Activated T-helper 1 cell treated with anti-CD3 and anti-CD28 coated beads, Interleukin-12 subunit alpha, Interleukin-12 subunit beta, Interleukin-2, Interleukin-4 antibody, amounts not matched to agents 30 ng/mL and 10 ng/mL and 1 ng/mL, durations not matched to agents 14 hours and 24 hours and 36 hours (primary cell): ENCODE measurements around the gene HNF1A. TPM values are rescaled to one million over a fixed set of nuclear protein-coding genes. Genes with fewer than 3 reads are reported as not detected.

Experiments
- DNase-seq: peaks from one replicate; pipeline ENCODE4 v3.0.0; 2021; ENCODE audit warnings: low spot score
- H3K27ac Mint-ChIP-seq: one replicate; pipeline ENCODE4 v1.8.0; 2021; ENCODE audit warnings: mild to moderate bottlenecking, mixed read lengths
- H3K27me3 Mint-ChIP-seq: one replicate; pipeline ENCODE4 v1.8.0; 2022; ENCODE audit warnings: mild to moderate bottlenecking, moderate library complexity, mixed read lengths; ENCODE audit not compliant: insufficient read depth
- H3K36me3 Mint-ChIP-seq: one replicate; pipeline ENCODE4 v1.8.0; 2021; ENCODE audit warnings: low read depth, mixed read lengths
- H3K4me1 Mint-ChIP-seq: one replicate; pipeline ENCODE4 v1.8.0; 2021; ENCODE audit warnings: low read depth, mixed read lengths
- H3K4me3 Mint-ChIP-seq: one replicate; pipeline ENCODE4 v1.8.0; 2021; ENCODE audit warnings: mild to moderate bottlenecking, moderate library complexity, mixed read lengths
- H3K9me3 Mint-ChIP-seq: one replicate; pipeline ENCODE4 v1.8.0; 2021; ENCODE audit warnings: mixed read lengths
- intact Hi-C: fragments of 100-400 bp; cut with micrococcal nuclease; formaldehyde crosslinking; loops from one replicate; pipeline ENCODE4 v1.15.1; 2024
- total RNA-seq: library from RNA; stranded (reverse); gene quantifications from 2 replicates; pipeline ENCODE4 v1.2.3, GENCODE V29; 2022

Gene HNF1A
- total RNA-seq, 1 donor from 2014 or later = not detected

DNA sequence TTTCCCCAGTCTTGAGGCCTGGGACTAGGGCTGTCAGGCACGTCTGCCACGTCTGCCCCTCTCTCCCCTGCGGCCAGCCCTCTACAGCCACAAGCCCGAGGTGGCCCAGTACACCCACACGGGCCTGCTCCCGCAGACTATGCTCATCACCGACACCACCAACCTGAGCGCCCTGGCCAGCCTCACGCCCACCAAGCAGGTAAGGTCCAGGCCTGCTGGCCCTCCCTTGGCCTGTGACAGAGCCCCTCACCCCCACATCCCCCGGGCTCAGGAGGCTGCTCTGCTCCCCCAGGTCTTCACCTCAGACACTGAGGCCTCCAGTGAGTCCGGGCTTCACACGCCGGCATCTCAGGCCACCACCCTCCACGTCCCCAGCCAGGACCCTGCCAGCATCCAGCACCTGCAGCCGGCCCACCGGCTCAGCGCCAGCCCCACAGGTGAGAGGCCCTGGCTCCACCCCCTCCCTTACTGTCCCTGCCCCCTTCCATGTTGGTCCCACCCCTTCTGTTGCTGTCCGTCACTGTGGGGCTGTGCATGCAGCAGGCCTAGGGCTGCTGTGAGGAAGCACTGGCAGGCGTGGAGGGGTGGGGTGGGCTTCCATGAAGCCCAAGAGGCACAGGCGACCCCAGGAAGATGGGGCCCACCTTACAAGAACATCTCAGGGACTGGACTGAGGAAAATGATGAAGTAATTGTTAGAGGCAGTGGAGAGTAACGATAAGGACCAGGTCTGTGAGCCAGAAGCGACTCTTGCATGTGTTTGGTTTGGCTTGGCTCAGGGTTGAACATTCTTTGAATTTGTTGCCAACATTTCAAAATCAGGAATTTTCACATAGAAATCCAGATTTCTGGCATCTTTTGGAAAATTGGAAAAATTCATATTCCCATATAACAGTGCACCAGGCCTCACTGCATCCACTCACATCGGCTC, 21.1 kb downstream of the HNF1A start:
- Mint-ChIP-seq H3K27me3 (peaks cover 2% of the 10 kb centered on the region), H3K4me1 (no peaks in the 10 kb centered on the region), H3K4me3 (no peak overlapping the region), H3K36me3 (peaks cover 12% of the 10 kb centered on the region), H3K27ac (no peak overlapping the region), H3K9me3 (no peaks in the 10 kb centered on the region)
- DNase-seq = no peak
- intact Hi-C loops = no loop called here

DNA sequence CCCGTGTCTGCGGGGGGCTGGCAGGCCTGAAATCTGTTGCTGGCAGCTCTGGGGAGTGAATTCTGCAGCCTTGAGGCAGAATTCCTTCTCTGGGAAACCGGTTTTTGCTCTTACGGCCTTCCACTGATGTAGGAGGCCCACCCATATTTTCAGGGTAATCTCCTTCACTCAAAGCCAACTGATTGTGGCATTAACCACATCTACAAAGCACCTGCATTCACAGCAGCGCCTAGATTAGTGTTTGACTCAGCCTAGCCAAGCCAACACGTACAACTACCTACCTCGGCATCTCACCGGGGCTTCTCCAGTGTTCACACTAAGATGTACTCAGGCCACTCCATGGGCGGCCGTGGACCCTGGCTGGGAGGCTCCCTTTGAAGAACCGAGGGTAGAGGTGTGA, 22.2 kb downstream of the HNF1A start:
- no peaks in the 10 kb centered on the region for H3K27me3 Mint-ChIP-seq
- no peak overlapping the region for H3K27ac Mint-ChIP-seq
- no peaks in the 10 kb centered on the region for H3K9me3 Mint-ChIP-seq
- no peak for DNase-seq
- peaks cover 3% of the 10 kb centered on the region for H3K4me1 Mint-ChIP-seq
- H3K36me3 Mint-ChIP-seq = peaks cover 21% of the 10 kb centered on the region
- no peak overlapping the region for H3K4me3 Mint-ChIP-seq
- intact Hi-C loops = no loop called here

DNA sequence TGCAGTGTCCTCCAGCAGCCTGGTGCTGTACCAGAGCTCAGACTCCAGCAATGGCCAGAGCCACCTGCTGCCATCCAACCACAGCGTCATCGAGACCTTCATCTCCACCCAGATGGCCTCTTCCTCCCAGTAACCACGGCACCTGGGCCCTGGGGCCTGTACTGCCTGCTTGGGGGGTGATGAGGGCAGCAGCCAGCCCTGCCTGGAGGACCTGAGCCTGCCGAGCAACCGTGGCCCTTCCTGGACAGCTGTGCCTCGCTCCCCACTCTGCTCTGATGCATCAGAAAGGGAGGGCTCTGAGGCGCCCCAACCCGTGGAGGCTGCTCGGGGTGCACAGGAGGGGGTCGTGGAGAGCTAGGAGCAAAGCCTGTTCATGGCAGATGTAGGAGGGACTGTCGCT, 22.7 kb downstream of the HNF1A start:
- intact Hi-C loops = no loop called here
- Mint-ChIP-seq H3K36me3 (peaks cover 21% of the 10 kb centered on the region), H3K27ac (no peak overlapping the region), H3K9me3 (no peaks in the 10 kb centered on the region), H3K4me3 (no peak overlapping the region), H3K27me3 (no peaks in the 10 kb centered on the region), H3K4me1 (peaks cover 4% of the 10 kb centered on the region)
- no peak for DNase-seq

DNA sequence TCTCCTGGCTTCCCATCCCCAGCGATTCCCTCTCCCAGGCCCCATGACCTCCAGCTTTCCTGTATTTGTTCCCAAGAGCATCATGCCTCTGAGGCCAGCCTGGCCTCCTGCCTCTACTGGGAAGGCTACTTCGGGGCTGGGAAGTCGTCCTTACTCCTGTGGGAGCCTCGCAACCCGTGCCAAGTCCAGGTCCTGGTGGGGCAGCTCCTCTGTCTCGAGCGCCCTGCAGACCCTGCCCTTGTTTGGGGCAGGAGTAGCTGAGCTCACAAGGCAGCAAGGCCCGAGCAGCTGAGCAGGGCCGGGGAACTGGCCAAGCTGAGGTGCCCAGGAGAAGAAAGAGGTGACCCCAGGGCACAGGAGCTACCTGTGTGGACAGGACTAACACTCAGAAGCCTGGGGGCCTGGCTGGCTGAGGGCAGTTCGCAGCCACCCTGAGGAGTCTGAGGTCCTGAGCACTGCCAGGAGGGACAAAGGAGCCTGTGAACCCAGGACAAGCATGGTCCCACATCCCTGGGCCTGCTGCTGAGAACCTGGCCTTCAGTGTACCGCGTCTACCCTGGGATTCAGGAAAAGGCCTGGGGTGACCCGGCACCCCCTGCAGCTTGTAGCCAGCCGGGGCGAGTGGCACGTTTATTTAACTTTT, 23.6 kb downstream of the HNF1A start:
- Mint-ChIP-seq H3K36me3 (peaks cover 24% of the 10 kb centered on the region), H3K27ac (no peak overlapping the region), H3K4me1 (peaks cover 4% of the 10 kb centered on the region), H3K4me3 (no peak overlapping the region), H3K9me3 (no peaks in the 10 kb centered on the region), H3K27me3 (no peaks in the 10 kb centered on the region)
- intact Hi-C loops = no loop called here
- no peak for DNase-seq

DNA sequence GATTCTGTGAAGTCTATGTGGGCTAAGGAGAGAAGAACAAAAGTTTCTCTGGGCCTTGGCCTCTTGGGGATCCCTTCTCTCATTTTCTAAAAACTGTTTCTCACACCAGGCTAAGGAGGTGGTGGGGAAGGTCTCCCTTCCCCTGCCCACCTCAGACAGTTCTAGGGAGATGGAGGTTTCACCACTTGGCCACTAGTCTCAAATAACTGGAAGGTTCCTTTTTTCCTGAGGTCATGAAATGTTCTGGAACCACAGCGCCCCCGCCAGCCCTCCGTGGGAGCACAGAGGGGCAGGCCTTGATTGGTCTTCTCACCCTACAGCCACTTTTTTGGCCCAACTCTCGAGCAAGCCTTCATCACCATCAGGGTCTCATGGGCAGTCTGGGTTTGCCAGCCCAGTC, 25.3 kb downstream of the HNF1A start:
- intact Hi-C loops = no loop called here

DNA sequence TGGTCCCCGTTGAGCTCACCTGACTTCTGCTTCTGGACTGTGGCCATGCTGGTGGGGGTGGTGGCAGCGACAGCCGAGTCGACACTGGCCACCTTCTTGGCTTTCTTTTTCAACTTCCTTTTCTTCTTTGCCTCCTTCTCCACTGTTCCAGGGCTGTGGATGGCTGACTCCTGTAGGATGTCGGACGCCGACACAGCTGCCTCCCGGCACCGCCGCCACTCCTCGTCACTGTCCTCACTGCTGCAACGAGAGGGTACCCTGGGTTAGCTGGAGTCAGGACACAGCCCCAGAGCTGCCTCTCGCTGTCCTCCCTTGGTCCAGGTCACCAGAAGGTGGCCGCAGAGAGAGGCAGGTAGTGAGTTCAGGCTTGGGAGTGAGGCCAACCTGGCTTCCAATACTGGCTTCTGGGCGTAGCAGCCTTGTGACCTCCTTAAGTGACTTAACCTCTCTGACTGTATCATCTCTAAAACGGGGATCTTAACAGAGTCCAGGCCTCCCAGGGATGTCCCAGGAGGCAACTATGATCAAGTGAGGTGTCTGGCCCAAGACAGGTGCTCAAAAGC, 26.0 kb downstream of the HNF1A start:
- intact Hi-C loops = no loop called here
- Mint-ChIP-seq H3K4me1 (peaks cover 4% of the 10 kb centered on the region), H3K27me3 (no peaks in the 10 kb centered on the region), H3K36me3 (peaks cover 27% of the 10 kb centered on the region), H3K4me3 (no peak overlapping the region), H3K9me3 (no peaks in the 10 kb centered on the region), H3K27ac (no peak overlapping the region)
- DNase-seq = no peak

More for the DNA sequence above, 25.3 kb downstream of the HNF1A start:
- peaks cover 26% of the 10 kb centered on the region for H3K36me3 Mint-ChIP-seq
- H3K9me3 Mint-ChIP-seq = no peaks in the 10 kb centered on the region
- DNase-seq = no peak
- peaks cover 4% of the 10 kb centered on the region for H3K4me1 Mint-ChIP-seq
- H3K27me3 Mint-ChIP-seq = no peaks in the 10 kb centered on the region
- no peak overlapping the region for H3K27ac Mint-ChIP-seq
- no peak overlapping the region for H3K4me3 Mint-ChIP-seq

DNA sequence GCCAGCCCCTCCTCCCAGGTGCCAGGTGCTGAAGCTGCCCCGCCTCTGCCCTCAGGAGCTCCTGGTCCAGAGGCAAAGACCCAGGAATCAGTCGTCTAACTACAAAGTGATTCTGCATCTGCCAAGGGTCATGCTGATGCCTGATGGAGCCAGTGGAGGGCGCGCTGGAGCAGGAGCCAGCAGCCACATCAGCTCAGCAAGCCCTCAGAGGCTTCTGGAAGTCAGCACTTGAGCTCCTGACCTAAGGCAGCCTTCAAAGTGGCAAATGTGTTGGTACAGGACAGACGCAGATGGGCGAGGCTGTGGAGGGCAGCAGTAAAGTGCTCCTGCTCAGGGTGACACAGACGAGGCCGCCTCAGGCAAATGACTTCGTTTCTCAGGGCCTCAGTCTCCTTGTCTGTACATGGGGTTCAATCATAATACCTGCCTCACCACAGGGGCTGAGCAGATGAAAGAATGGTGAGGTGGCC, 27.0 kb downstream of the HNF1A start:
- Mint-ChIP-seq H3K27me3 (no peaks in the 10 kb centered on the region), H3K4me1 (peaks cover 4% of the 10 kb centered on the region), H3K36me3 (peaks cover 27% of the 10 kb centered on the region), H3K27ac (no peak overlapping the region), H3K4me3 (no peak overlapping the region), H3K9me3 (no peaks in the 10 kb centered on the region)
- peak; percentile 32 for DNase-seq
- intact Hi-C loops = loop anchor here (1.0 kb wide), 3 partner anchors 55 to 105 kb away; no protein-coding TSS in a partner anchor

DNA sequence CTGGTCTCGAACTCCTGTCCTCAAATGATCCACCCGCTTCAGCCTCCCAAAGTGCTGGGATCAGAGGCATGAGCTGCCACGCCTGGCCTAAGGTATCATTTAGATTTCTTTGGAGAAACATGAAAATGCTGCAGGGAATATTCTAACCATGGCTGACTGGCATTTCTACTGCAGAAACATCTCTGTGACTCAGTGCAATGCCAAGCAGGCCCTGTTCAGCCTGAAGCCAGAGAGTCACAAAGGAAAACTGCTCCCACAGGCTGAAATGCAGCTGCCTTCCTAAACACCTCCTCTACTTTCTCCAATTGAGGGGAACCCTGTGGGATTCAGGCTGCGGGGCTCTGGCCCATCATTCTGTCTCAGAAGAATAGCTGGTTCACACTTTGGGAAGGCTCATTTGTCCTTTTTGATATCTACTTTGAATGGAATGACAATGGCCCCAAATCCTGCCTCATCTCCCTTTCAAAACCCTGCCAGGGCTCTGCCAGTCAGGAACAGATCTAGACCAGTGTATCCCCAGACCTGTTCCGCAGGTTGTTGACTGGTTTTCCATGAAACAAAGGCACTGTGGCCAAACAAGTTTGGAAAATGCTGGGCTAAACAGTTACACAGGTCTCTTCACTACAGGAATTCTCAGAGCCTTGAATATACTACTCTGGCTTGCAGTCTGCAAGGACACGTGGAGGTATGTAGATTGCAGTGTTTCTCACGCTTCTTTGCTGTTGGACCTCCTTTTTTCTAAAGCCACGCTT, 30.2 kb downstream of the HNF1A start:
- Mint-ChIP-seq H3K36me3 (peaks cover 37% of the 10 kb centered on the region), H3K4me1 (peaks cover 16% of the 10 kb centered on the region), H3K27ac (no peak overlapping the region), H3K27me3 (no peaks in the 10 kb centered on the region), H3K4me3 (no peak overlapping the region), H3K9me3 (no peaks in the 10 kb centered on the region)
- intact Hi-C loops = no loop called here
- DNase-seq = no peak

DNA sequence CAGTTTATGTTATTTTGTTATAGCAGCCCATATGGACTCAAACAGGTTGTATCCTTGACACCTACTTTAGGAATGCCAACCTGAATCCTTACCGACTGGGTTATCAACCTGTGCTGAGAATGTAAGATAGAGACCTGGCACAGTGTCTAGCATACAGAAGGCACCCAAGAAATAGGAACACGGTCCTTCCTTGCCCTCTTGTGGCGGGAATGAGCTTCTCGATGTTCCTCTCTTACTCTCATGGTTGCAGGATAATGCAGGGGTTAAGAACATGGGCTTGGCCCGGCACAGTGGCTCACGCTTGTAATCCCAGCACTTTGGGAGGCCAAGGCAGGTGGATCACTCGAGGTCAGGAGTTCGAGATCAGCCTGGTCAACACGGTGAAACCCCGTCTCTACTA, 31.4 kb downstream of the HNF1A start:
- peaks cover 31% of the 10 kb centered on the region for H3K36me3 Mint-ChIP-seq
- intact Hi-C loops = no loop called here
- no peak overlapping the region for H3K4me3 Mint-ChIP-seq
- peaks cover 21% of the 10 kb centered on the region for H3K4me1 Mint-ChIP-seq
- H3K9me3 Mint-ChIP-seq = no peaks in the 10 kb centered on the region
- DNase-seq = no peak
- no peak overlapping the region for H3K27ac Mint-ChIP-seq
- H3K27me3 Mint-ChIP-seq = no peaks in the 10 kb centered on the region

DNA sequence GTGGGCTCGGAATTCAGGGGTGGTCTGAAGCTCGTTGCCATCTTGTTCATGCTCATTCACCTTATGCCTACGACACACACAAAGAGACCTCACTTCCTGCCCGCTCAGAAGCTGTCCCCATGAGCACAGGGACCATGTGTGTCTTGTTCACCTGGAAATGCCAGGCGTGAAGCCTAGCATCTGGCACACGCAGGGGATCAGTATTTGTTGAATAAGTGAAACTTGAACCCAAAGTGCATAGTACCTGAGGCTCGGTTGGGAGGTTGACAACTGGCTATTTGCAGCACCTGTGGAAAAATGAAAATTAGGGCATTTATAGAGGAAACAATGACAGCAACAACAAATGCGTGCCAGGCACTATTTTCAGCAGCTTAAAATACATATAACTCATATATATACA, 32.5 kb downstream of the HNF1A start:
- intact Hi-C loops = no loop called here
- no peak overlapping the region for H3K4me3 Mint-ChIP-seq
- no peaks in the 10 kb centered on the region for H3K27me3 Mint-ChIP-seq
- peaks cover 28% of the 10 kb centered on the region for H3K4me1 Mint-ChIP-seq
- no peak overlapping the region for H3K27ac Mint-ChIP-seq
- H3K9me3 Mint-ChIP-seq = no peaks in the 10 kb centered on the region
- H3K36me3 Mint-ChIP-seq = peaks cover 25% of the 10 kb centered on the region
- no peak for DNase-seq

DNA sequence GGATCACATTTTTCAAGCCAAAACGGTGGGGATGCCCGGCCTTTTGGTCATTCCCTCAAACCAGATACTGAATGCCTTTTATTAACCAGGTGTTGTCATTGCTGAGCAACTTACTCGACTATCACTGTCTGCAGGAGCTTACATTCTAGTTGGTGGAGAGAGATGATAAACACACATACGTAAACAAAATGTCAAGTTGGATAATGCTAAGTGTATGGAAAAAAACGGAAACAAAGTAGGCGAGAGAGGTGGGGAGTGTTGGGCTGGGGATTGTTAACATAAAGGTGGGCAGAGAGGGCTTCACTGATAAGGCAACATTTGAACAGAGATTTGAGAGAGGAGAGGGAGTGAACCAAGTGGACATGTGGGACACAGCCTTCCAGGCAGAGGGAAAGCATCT, 33.5 kb downstream of the HNF1A start:
- DNase-seq = no peak
- no peaks in the 10 kb centered on the region for H3K9me3 Mint-ChIP-seq
- intact Hi-C loops = no loop called here
- H3K27me3 Mint-ChIP-seq = no peaks in the 10 kb centered on the region
- peak overlapping the region; percentile 21 for H3K27ac Mint-ChIP-seq
- no peak overlapping the region for H3K4me3 Mint-ChIP-seq
- H3K36me3 Mint-ChIP-seq = peaks cover 27% of the 10 kb centered on the region
- peaks cover 28% of the 10 kb centered on the region for H3K4me1 Mint-ChIP-seq

DNA sequence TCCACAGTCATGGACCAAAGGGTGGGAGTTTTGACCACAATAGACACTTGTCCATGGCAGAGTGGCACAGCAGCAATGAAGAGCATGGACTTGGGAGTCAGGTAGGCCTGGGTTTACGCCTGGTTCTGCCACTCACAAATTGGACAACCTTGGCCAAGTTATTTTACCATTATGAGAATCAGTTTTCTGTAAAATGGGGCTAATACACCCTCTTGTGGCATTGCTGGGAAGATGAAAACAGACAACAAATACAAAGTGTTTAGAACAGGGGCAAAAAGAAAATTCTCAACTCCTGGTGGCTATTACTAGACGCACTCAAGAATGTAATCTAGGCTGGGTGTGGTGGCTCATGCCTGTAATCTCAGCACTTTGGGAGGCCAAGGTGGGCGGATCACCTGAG, 35.4 kb downstream of the HNF1A start:
- Mint-ChIP-seq H3K4me3 (peak overlapping the region; percentile 63), H3K27me3 (no peaks in the 10 kb centered on the region), H3K36me3 (peaks cover 24% of the 10 kb centered on the region), H3K9me3 (no peaks in the 10 kb centered on the region), H3K27ac (no peak overlapping the region), H3K4me1 (peaks cover 28% of the 10 kb centered on the region)
- no peak for DNase-seq
- intact Hi-C loops = no loop called here
